Activated CD8-positive, alpha-beta memory T cell treated with anti-CD3 and anti-CD28 coated beads, Interleukin-2, amount 10 ng/mL, durations not matched to agents 7 days and 5 days (primary cell): Measurements from ENCODE around the gene PPP1R7. TPM values are rescaled to one million over a fixed set of nuclear protein-coding genes. Genes with fewer than 3 reads are reported as not detected.

Experiments
- ATAC-seq: fragments of 150-1000 bp; cut with Tn5 transposase; one replicate; pipeline ENCODE4 v1.10.0; 2021; ENCODE audit warnings: moderate library complexity
- CTCF ChIA-PET: fragments of 350-600 bp; sonication (Branson Sonifier 250); formaldehyde crosslinking; loops from one replicate; lab custom pipeline; 2021; ENCODE audit warnings: antibody characterized with exemption; lab: Charles Lee
- DNase-seq: peaks from one replicate; pipeline ENCODE4 v3.0.0-alpha.2; 2020
- H3K27ac Mint-ChIP-seq: one replicate; pipeline ENCODE4 v1.8.0; 2021; ENCODE audit warnings: mild to moderate bottlenecking, mixed read lengths
- H3K27me3 Mint-ChIP-seq: one replicate; pipeline ENCODE4 v1.8.0; 2021; ENCODE audit warnings: mixed read lengths
- H3K36me3 Mint-ChIP-seq: one replicate; pipeline ENCODE4 v1.8.0; 2021; ENCODE audit warnings: mild to moderate bottlenecking, mixed read lengths
- H3K4me1 Mint-ChIP-seq: one replicate; pipeline ENCODE4 v1.8.0; 2021; ENCODE audit warnings: mixed read lengths
- H3K4me3 Mint-ChIP-seq: one replicate; pipeline ENCODE4 v1.8.0; 2021; ENCODE audit warnings: mild to moderate bottlenecking, moderate library complexity, mixed read lengths
- H3K9me3 Mint-ChIP-seq: one replicate; pipeline ENCODE4 v1.8.0; 2022; ENCODE audit warnings: low read depth, mixed read lengths
- total RNA-seq, 2 experiments: library from RNA; stranded (reverse); gene quantifications; one replicate each; pipeline ENCODE4 v1.2.3, GENCODE V29; 2021

Gene PPP1R7
- total RNA-seq, 2 experiments from 2014 or later, result 86.4 to 99.5 TPM

- H3K4me3 Mint-ChIP-seq, result no peak overlapping the region
- no peaks in the 10 kb centered on the region for H3K36me3 Mint-ChIP-seq
- no peaks in the 10 kb centered on the region for H3K9me3 Mint-ChIP-seq
- peaks cover 4% of the 10 kb centered on the region for H3K4me1 Mint-ChIP-seq
- peaks cover 11% of the 10 kb centered on the region for H3K27me3 Mint-ChIP-seq
- no peak overlapping the region for H3K27ac Mint-ChIP-seq
- ATAC-seq (no peak), DNase-seq (no peak)
- CTCF ChIA-PET, result no interaction called here
Measured at GRCh38 chr2:241213567-241213966, 63.3 kb downstream of the PPP1R7 start.

- peaks cover 9% of the 10 kb centered on the region for H3K4me1 Mint-ChIP-seq
- H3K4me3 Mint-ChIP-seq, result no peak overlapping the region
- no peaks in the 10 kb centered on the region for H3K9me3 Mint-ChIP-seq
- H3K36me3 Mint-ChIP-seq, result no peaks in the 10 kb centered on the region
- peaks cover 16% of the 10 kb centered on the region for H3K27me3 Mint-ChIP-seq
- ATAC-seq (no peak), DNase-seq (no peak)
- no peak overlapping the region for H3K27ac Mint-ChIP-seq
- CTCF ChIA-PET, result no interaction called here
Measured at GRCh38 chr2:241214209-241214608, 63.9 kb downstream of the PPP1R7 start.

- Mint-ChIP-seq H3K4me3 (no peak overlapping the region), H3K27ac (no peak overlapping the region), H3K4me1 (peaks cover 10% of the 10 kb centered on the region), H3K27me3 (peaks cover 20% of the 10 kb centered on the region), H3K36me3 (no peaks in the 10 kb centered on the region), H3K9me3 (no peaks in the 10 kb centered on the region)
- DNase-seq (no peak), ATAC-seq (no peak)
- CTCF ChIA-PET, result no interaction called here
Measured at GRCh38 chr2:241214766-241215165, 64.5 kb downstream of the PPP1R7 start.

- no peak overlapping the region for H3K27ac Mint-ChIP-seq
- DNase-seq, result no peak
- H3K27me3 Mint-ChIP-seq, result peaks cover 25% of the 10 kb centered on the region
- H3K9me3 Mint-ChIP-seq, result no peaks in the 10 kb centered on the region
- CTCF ChIA-PET, result no interaction called here
- no peak overlapping the region for H3K4me3 Mint-ChIP-seq
- ATAC-seq, result no peak
- H3K36me3 Mint-ChIP-seq, result no peaks in the 10 kb centered on the region
- peaks cover 10% of the 10 kb centered on the region for H3K4me1 Mint-ChIP-seq
Measured at GRCh38 chr2:241215421-241215820, 65.2 kb downstream of the PPP1R7 start.

- DNase-seq (no peak), ATAC-seq (no peak)
- Mint-ChIP-seq H3K27me3 (peaks cover 25% of the 10 kb centered on the region), H3K36me3 (no peaks in the 10 kb centered on the region), H3K4me1 (peaks cover 10% of the 10 kb centered on the region), H3K4me3 (peak overlapping the region; percentile 32), H3K27ac (no peak overlapping the region), H3K9me3 (no peaks in the 10 kb centered on the region)
- CTCF ChIA-PET, result no interaction called here
Measured at GRCh38 chr2:241216211-241216761, 66.0 kb downstream of the PPP1R7 start.

GRCh38 chr2:241217320-241218031 lies 67.2 kb downstream of the PPP1R7 start:
- CTCF ChIA-PET, result no interaction called here
- Mint-ChIP-seq H3K4me1 (peaks cover 10% of the 10 kb centered on the region), H3K9me3 (no peaks in the 10 kb centered on the region), H3K27ac (no peak overlapping the region), H3K36me3 (no peaks in the 10 kb centered on the region), H3K27me3 (peaks cover 25% of the 10 kb centered on the region), H3K4me3 (peak overlapping the region; percentile 58)
- no peak for DNase-seq
- peak; percentile 54 for ATAC-seq

GRCh38 chr2:241218131-241219029 lies 68.1 kb downstream of the PPP1R7 start:
- CTCF ChIA-PET, result interaction anchor here (0.6 to 1.9 kb wide), 3 partner anchors 10 to 393 kb away, joined by 3 to 4 read pairs (median 4); no protein-coding TSS in a partner anchor
- H3K4me3 Mint-ChIP-seq, result peak overlapping the region; percentile 77
- H3K4me1 Mint-ChIP-seq, result peaks cover 12% of the 10 kb centered on the region
- H3K27ac Mint-ChIP-seq, result no peak overlapping the region
- H3K27me3 Mint-ChIP-seq, result peaks cover 25% of the 10 kb centered on the region
- ATAC-seq (peak; percentile 59), DNase-seq (peak; percentile 57)
- no peaks in the 10 kb centered on the region for H3K36me3 Mint-ChIP-seq
- H3K9me3 Mint-ChIP-seq, result no peaks in the 10 kb centered on the region

- Mint-ChIP-seq H3K27ac (no peak overlapping the region), H3K36me3 (no peaks in the 10 kb centered on the region)
- no peak for DNase-seq
Measured at GRCh38 chr2:241219030-241219382, 68.7 kb downstream of the PPP1R7 start.

GRCh38 chr2:241219856-241220356 lies 69.6 kb downstream of the PPP1R7 start:
- ATAC-seq (no peak), DNase-seq (no peak)
- Mint-ChIP-seq H3K4me3 (no peak overlapping the region), H3K36me3 (no peaks in the 10 kb centered on the region), H3K27ac (no peak overlapping the region), H3K4me1 (peaks cover 15% of the 10 kb centered on the region), H3K9me3 (no peaks in the 10 kb centered on the region), H3K27me3 (peaks cover 25% of the 10 kb centered on the region)
- CTCF ChIA-PET, result interaction anchor here (1.9 kb wide), 1 partner anchor 12 kb away, joined by 4 read pairs; no protein-coding TSS in a partner anchor

More at GRCh38 chr2:241219030-241219382, 68.7 kb downstream of the PPP1R7 start:
- CTCF ChIA-PET, result interaction anchor here (0.6 to 1.9 kb wide), 3 partner anchors 9 to 394 kb away, joined by 3 to 4 read pairs (median 4); no protein-coding TSS in a partner anchor
- H3K9me3 Mint-ChIP-seq, result no peaks in the 10 kb centered on the region
- H3K27me3 Mint-ChIP-seq, result peaks cover 25% of the 10 kb centered on the region
- H3K4me3 Mint-ChIP-seq, result peak overlapping the region; percentile 77
- H3K4me1 Mint-ChIP-seq, result peaks cover 15% of the 10 kb centered on the region
- no peak for ATAC-seq

GRCh38 chr2:241223211-241224017 lies 73.1 kb downstream of the PPP1R7 start:
- peaks cover 13% of the 10 kb centered on the region for H3K4me1 Mint-ChIP-seq
- DNase-seq, result no peak
- no peak overlapping the region for H3K27ac Mint-ChIP-seq
- CTCF ChIA-PET, result interaction anchor here (1.0 kb wide), 1 partner anchor 53 kb away, joined by 3 read pairs; no protein-coding TSS in a partner anchor
- peaks cover 12% of the 10 kb centered on the region for H3K36me3 Mint-ChIP-seq
- peaks cover 15% of the 10 kb centered on the region for H3K27me3 Mint-ChIP-seq
- H3K4me3 Mint-ChIP-seq, result no peak overlapping the region
- no peaks in the 10 kb centered on the region for H3K9me3 Mint-ChIP-seq
- no peak for ATAC-seq

GRCh38 chr2:241224018-241224850 lies 74.0 kb downstream of the PPP1R7 start:
- H3K4me3 Mint-ChIP-seq, result no peak overlapping the region
- no peaks in the 10 kb centered on the region for H3K9me3 Mint-ChIP-seq
- H3K27ac Mint-ChIP-seq, result no peak overlapping the region
- CTCF ChIA-PET, result no interaction called here
- peaks cover 9% of the 10 kb centered on the region for H3K4me1 Mint-ChIP-seq
- no peak for DNase-seq
- peaks cover 15% of the 10 kb centered on the region for H3K36me3 Mint-ChIP-seq
- ATAC-seq, result no peak
- peaks cover 8% of the 10 kb centered on the region for H3K27me3 Mint-ChIP-seq

GRCh38 chr2:241224851-241225438 lies 74.7 kb downstream of the PPP1R7 start:
- no peak overlapping the region for H3K27ac Mint-ChIP-seq
- H3K9me3 Mint-ChIP-seq, result no peaks in the 10 kb centered on the region
- ATAC-seq (no peak), DNase-seq (no peak)
- peaks cover 3% of the 10 kb centered on the region for H3K27me3 Mint-ChIP-seq
- peaks cover 9% of the 10 kb centered on the region for H3K4me1 Mint-ChIP-seq
- peaks cover 16% of the 10 kb centered on the region for H3K36me3 Mint-ChIP-seq
- no peak overlapping the region for H3K4me3 Mint-ChIP-seq
- CTCF ChIA-PET, result no interaction called here
